ENCODE results near the gene SCGB1D4. TPM values are rescaled to one million over a fixed set of nuclear protein-coding genes. Genes with fewer than 3 reads are reported as not detected.

Gene SCGB1D4
- total and polyA plus RNA-seq, 2 donors (not counting 3 experiments of a cell fraction or from before 2014, with no cell fraction given): not detected

GRCh38 chr11:62269654-62270278 lies 29.1 kb downstream of the SCGB1D4 start, which contains the start of gene SCGB2A2:
Gene SCGB2A2, plus strand, starts transcription at chr11:62270158. Its CDS starts 59 bp downstream, at chr11:62270217.
- peaks cover 14% of the 10 kb centered on the region for H3K4me1 ChIP-seq (ENCODE audit: control insufficient read depth, extremely low read depth, insufficient read depth, low read length)
- H3K79me2 ChIP-seq (ENCODE audit: control insufficient read depth, insufficient read depth, low read length): no peaks in the 10 kb centered on the region
- no peak within 1 kb of the TSS for H3K27ac ChIP-seq (ENCODE audit: insufficient read depth, low read depth, low read length)
- dilution Hi-C loops (cut with MboI; ENCODE audit: extremely low pct_ligation_motif_present, low sequenced_read_pairs) (no loop called here), intact Hi-C loops (cut with micrococcal nuclease) (no loop called here)
- H4K20me1 ChIP-seq (replicated peaks; ENCODE audit: control insufficient read depth, extremely low read depth, insufficient read depth, low read length): no peaks in the 10 kb centered on the region
- H3K27me3 ChIP-seq (ENCODE audit: control insufficient read depth in 2 of 2, insufficient read depth in 2 of 2, low read length in 2 of 2): peaks cover 4 to 7% of the 10 kb centered on the region in 2 experiments
- H3K36me3 ChIP-seq (ENCODE audit: control insufficient read depth in 2 of 2, extremely low read depth in 1 of 2, insufficient read depth in 2 of 2, low read length in 2 of 2): no peaks in the 10 kb centered on the region
- ChIA-PET CTCF (interaction anchor here (1.1 kb wide), 2 partner anchors 28 to 53 kb away, joined by 3 to 5 read pairs; partner anchors contain the start of gene SCGB1D4), POLR2A (no interaction called here)
- TF ChIP-seq, protein P1, sequence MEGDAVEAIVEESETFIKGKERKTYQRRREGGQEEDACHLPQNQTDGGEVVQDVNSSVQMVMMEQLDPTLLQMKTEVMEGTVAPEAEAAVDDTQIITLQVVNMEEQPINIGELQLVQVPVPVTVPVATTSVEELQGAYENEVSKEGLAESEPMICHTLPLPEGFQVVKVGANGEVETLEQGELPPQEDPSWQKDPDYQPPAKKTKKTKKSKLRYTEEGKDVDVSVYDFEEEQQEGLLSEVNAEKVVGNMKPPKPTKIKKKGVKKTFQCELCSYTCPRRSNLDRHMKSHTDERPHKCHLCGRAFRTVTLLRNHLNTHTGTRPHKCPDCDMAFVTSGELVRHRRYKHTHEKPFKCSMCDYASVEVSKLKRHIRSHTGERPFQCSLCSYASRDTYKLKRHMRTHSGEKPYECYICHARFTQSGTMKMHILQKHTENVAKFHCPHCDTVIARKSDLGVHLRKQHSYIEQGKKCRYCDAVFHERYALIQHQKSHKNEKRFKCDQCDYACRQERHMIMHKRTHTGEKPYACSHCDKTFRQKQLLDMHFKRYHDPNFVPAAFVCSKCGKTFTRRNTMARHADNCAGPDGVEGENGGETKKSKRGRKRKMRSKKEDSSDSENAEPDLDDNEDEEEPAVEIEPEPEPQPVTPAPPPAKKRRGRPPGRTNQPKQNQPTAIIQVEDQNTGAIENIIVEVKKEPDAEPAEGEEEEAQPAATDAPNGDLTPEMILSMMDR (IDR thresholded peaks at IDR 0.05; ENCODE audit: extremely low read depth in 1 of 2, insufficient read depth in 1 of 2, low read depth in 1 of 2, low read length in 2 of 2): peak; percentile 15 to 19
- TF ChIP-seq GATA2 (IDR thresholded peaks at IDR 0.05; ENCODE audit: insufficient read depth, insufficient read length, low read depth, low read length): no peak
- no peaks in the 10 kb centered on the region for H3K9me3 ChIP-seq (replicated peaks; ENCODE audit: control insufficient read depth, insufficient read depth, low read length)
- no TSS peak for BruUV-seq (replicated peaks)
- H3K4me3 ChIP-seq (replicated peaks in 1 of 3; ENCODE audit: insufficient read depth in 1 of 3, low read depth in 1 of 3, low read length in 3 of 3): no peak within 1 kb of the TSS
- H3K9me1 ChIP-seq (replicated peaks; ENCODE audit: control insufficient read depth, extremely low read depth, insufficient read depth, low read length): no peaks in the 10 kb centered on the region
- H2AFZ ChIP-seq (ENCODE audit: low read depth, low read length): no peak within 1 kb of the TSS
- no peak within 1 kb of the TSS for H3K4me2 ChIP-seq (ENCODE audit: insufficient read depth, low read length)
- DNase-seq (ENCODE audit: low read depth, low spot score) (no peak), FAIRE-seq (no peak)
- H3K9ac ChIP-seq (replicated peaks; ENCODE audit: extremely low read depth, insufficient read depth, low read length): no peak within 1 kb of the TSS

DNA sequence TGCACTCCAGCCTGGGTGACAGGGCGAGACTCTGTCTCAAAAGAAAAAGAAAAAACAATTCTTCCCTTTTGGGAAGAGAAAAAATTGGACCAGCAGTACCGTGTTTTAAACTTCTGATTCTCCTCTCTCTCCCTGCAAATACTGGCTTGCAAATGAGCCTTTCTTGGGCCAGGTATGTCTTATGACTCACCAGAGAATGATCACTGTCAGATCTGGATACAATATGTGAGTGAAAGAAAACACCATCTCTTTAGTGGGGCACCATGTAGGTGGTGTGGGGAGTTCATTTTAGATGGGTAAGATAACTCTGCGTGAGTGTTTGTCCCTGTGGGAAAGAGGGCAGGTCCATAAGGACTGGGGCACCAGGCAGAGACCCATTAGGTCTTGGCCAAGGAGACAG lies 31.3 kb downstream of the SCGB1D4 start:
- Histone ChIP-seq H4K20me1 (replicated peaks; ENCODE audit: control insufficient read depth, extremely low read depth, insufficient read depth, low read length) (no peaks in the 10 kb centered on the region), H3K4me1 (ENCODE audit: control insufficient read depth, extremely low read depth, insufficient read depth, low read length) (peaks cover 28% of the 10 kb centered on the region), H3K27ac (ENCODE audit: insufficient read depth, low read depth, low read length) (no peak overlapping the region), H3K9ac (replicated peaks; ENCODE audit: extremely low read depth, insufficient read depth, low read length) (no peak overlapping the region), H3K4me2 (ENCODE audit: insufficient read depth, low read length) (no peak overlapping the region), H3K4me3 (replicated peaks in 1 of 3; ENCODE audit: insufficient read depth in 1 of 3, low read depth in 1 of 3, low read length in 3 of 3) (no peak overlapping the region), H3K36me3 (ENCODE audit: control insufficient read depth in 2 of 2, extremely low read depth in 1 of 2, insufficient read depth in 2 of 2, low read length in 2 of 2) (no peaks in the 10 kb centered on the region), H3K27me3 (ENCODE audit: control insufficient read depth in 2 of 2, insufficient read depth in 2 of 2, low read length in 2 of 2) (peaks cover 4 to 7% of the 10 kb centered on the region in 2 experiments), H2AFZ (ENCODE audit: low read depth, low read length) (no peak overlapping the region), H3K9me1 (replicated peaks; ENCODE audit: control insufficient read depth, extremely low read depth, insufficient read depth, low read length) (no peaks in the 10 kb centered on the region), H3K79me2 (ENCODE audit: control insufficient read depth, insufficient read depth, low read length) (no peaks in the 10 kb centered on the region), H3K9me3 (replicated peaks; ENCODE audit: control insufficient read depth, insufficient read depth, low read length) (no peaks in the 10 kb centered on the region)
- dilution Hi-C loops (cut with MboI; ENCODE audit: extremely low pct_ligation_motif_present, low sequenced_read_pairs) (no loop called here), intact Hi-C loops (cut with micrococcal nuclease) (no loop called here)
- POLR2A ChIA-PET: no interaction called here
- DNase-seq (ENCODE audit: low read depth, low spot score) (no peak), FAIRE-seq (no peak)
- TF ChIP-seq POLR2AphosphoS5 (IDR thresholded peaks at IDR 0.05; ENCODE audit: insufficient read depth, low read depth, low read length) (no peak), GATA2 (IDR thresholded peaks at IDR 0.05; ENCODE audit: insufficient read depth, insufficient read length, low read depth, low read length) (no peak), MAX (IDR thresholded peaks at IDR 0.05; ENCODE audit: insufficient read depth, insufficient read length) (no peak), POLR2A (IDR thresholded peaks at IDR 0.05; ENCODE audit: low read depth, low read length) (no peak), EZH2 (IDR thresholded peaks at IDR 0.05; ENCODE audit: borderline replicate concordance, low read depth, low read length, severe bottlenecking) (no peak), JUN (IDR thresholded peaks at IDR 0.05; ENCODE audit: borderline replicate concordance, insufficient read depth, insufficient read length, low read depth) (no peak), FOS (IDR thresholded peaks at IDR 0.05; ENCODE audit: borderline replicate concordance, insufficient read depth, low read length) (no peak), MYC (IDR thresholded peaks at IDR 0.05; ENCODE audit: low read depth, low read length) (no peak)
- TF ChIP-seq, protein P1 (IDR thresholded peaks at IDR 0.05; ENCODE audit: extremely low read depth in 1 of 2, insufficient read depth in 1 of 2, low read depth in 1 of 2, low read length in 2 of 2): no peak
- CTCF ChIA-PET: no interaction called here
- no TSS peak for BruUV-seq (replicated peaks)

Measured in endothelial cell of umbilical vein (primary cell).